ENCODE results near the gene HNRNPH3. TPM values are rescaled to one million over a fixed set of nuclear protein-coding genes. Genes with fewer than 3 reads are reported as not detected.
"Not testable (repeated sequence)": the region's sequence is repeated elsewhere in the genome, so short reads cannot be mapped to it uniquely, and the experiment has no call there.

Gene HNRNPH3
- total RNA-seq (2014; rRNA removed; shearing (Covaris generic)), result 17.6 and 20.9 TPM in 2 replicates
- 291 and 302 TPM in 2 replicates for polyA plus RNA-seq (2015; cell fraction: cytosol; rRNA removed)
- 242 and 256 TPM in 2 replicates for polyA plus RNA-seq (2015; cell fraction: nucleus; rRNA removed)

DNA sequence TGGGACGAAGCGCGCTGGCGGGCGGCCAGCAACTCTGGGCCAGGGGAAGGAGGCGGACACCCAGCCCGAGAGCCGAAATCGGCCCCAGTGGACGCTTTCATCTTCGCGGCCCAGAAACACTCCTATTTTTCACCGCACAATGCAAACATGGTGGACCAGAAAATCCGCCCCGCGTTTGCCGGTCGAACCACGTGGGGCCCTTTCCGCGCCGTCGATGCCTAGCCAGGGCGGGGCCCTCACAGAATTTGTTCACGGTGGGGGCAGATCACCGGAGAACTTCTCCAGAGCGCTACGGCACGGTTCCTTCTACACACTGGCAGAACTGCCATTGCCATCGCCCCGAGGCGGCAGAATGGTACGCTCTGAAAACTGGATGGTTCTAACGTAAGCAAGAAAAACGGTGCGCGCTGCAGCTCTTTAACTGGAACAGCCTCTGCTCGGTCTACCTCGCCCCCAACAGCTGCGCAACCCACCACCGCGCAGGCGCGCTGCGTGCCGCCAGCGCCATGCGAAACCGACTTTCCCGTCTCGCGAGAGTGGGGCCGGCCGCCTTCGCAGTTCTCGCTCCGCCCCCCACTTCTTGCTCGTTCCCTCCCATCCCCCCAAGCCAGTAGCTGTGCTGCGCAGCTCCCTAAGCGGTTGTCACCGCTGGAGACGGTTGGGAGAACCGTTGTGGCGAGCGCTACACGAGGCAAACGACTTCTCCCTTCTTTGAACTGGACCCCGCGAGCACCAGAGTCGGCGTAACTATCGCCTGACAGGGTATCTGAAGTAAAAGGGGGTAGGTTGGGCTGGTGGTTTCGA is at the start of gene HNRNPH3:
HNRNPH3 (plus strand) TSS at position 610 of the 804 bp plus-strand sequence. CDS start 5,158 bp downstream, outside the sequence.
- DNase-seq (ENCODE audit: low read depth), result peak; percentile 94

- DNase-seq (ENCODE audit: low read depth), result no peak
Measured at GRCh38 chr10:68284062-68285001, 47.5 kb upstream of the HNRNPH3 start.

DNA sequence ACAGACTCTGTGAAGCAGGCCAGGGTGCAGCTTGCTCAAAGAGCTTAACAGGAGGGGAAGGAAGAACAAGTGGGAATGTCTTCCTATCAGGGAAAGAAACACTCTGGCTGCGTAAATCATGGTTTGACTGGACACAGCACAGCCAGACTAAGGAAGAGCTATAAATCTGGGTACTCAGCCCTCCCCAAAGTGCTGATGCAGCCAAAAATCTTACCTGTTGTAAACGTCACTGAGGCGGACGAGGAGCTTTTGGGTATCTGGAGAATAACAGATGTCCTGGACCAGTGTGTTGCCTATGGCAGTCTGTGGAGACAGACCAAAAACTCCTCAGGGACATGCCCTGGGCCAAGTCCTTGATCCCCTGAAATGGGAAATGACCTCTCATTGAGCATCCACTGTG is 43.1 kb upstream of the HNRNPH3 start:
- no peak for DNase-seq (ENCODE audit: low read depth)

GRCh38 chr10:68290736-68291135 is 41.1 kb upstream of the HNRNPH3 start:
- no peak for DNase-seq (ENCODE audit: low read depth)

DNA sequence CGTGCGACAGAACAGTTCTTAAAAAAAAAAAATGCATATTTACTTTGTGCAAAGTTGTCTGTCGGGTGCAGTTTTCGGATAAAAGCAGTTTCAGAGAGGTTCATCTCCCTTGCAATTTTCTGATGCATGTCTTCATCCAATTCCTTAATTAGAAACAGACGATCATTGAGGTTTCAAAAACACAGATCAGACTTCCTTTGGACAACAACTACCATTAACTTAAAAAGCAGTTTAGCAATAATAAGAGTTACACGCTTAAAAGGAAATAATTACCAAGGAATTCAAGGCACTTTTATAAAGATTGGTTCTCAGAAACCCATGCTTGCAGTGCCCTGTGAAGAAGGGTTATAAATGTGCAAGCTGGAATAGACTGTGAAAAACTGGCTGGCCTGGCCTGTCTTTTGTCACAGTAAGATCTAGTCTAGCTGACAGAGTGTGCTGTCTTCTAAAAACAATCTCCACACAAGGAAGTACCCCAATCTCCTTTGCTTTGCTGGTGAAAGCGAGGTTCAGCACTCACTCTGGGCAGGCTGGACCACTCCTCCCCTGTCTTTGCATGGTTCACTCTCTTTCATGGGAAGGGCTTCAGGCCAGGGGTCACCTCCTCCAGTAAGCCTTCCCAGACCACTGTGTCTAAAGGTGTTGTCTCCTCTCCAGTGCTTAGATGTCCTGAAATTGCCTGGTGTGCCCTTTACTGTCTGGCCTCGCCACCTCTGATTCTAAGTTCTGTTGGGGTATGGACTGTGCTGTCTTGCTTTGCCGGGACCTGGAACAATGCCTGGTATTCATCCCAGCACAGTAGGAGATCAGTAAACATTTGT is 34.8 kb upstream of the HNRNPH3 start:
- no peak for DNase-seq (ENCODE audit: low read depth)

GRCh38 chr10:68301301-68301700 is 30.6 kb upstream of the HNRNPH3 start:
- no peak for DNase-seq (ENCODE audit: low read depth)

GRCh38 chr10:68301790-68302502 is 29.9 kb upstream of the HNRNPH3 start:
- peak; percentile 46 for DNase-seq (ENCODE audit: low read depth)

GRCh38 chr10:68302503-68302823 is 29.4 kb upstream of the HNRNPH3 start:
- DNase-seq (ENCODE audit: low read depth), result no peak

GRCh38 chr10:68302871-68303270 is 29.0 kb upstream of the HNRNPH3 start:
- no peak for DNase-seq (ENCODE audit: low read depth)

GRCh38 chr10:68303849-68304412 is 27.9 kb upstream of the HNRNPH3 start:
- DNase-seq (ENCODE audit: low read depth), result no peak

DNA sequence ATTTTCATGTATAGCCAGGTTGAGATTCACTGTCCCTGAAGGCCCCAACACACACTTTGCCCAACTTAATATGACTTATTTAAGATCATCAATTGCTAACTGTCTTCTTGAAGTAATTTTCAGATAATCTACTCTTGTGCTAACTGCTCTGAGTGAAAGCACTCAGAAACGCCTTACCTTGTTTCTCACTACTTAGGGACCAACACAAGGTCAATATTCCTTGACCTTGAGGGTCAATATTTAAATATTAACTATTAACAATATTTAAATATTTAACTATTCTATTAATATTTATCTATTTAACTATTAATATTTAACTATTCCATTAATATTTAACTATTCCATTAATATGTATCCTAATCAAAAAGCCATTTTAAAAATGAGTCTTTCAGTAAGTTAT is 26.0 kb upstream of the HNRNPH3 start:
- DNase-seq (ENCODE audit: low read depth), result no peak

DNA sequence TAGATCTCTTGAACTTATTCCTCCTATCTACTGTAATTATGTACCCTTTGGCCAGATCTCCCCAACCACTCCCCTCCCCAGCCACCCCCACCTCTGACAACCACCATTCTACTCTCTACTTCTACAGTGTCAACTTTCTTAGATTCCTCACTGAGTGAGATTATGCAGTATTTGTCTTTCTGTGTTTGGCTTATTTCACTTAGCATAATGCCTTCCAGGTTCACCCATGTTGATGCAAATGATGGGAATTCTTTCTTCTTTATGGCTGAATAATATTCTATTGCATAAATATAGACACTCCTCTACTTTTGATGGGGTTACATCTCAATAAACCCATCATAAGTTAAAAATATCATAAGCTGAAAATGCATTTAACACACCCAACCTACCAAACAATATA is 21.3 kb upstream of the HNRNPH3 start:
- no peak for DNase-seq (ENCODE audit: low read depth)

DNA sequence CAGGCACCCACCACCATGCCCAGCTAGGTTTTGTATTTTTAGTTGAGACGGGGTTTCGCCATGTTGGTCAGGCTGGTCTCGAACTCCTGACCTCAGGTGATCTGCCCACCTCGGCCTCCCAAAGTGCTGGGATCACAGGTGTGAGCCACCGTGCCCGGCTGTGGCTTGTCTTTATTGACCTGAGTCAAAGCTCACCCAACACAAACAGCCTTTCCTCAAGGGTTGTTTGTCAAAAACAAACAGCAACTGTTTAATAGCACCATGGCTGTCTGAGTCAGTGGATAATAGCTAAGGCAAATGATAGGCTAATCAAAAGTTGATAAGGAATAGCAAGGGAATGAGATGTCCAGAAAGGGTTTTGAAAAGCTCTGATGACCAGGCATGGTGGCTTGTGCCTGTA is 16.9 kb upstream of the HNRNPH3 start:
- not testable (repeated sequence) for DNase-seq (ENCODE audit: low read depth)

DNA sequence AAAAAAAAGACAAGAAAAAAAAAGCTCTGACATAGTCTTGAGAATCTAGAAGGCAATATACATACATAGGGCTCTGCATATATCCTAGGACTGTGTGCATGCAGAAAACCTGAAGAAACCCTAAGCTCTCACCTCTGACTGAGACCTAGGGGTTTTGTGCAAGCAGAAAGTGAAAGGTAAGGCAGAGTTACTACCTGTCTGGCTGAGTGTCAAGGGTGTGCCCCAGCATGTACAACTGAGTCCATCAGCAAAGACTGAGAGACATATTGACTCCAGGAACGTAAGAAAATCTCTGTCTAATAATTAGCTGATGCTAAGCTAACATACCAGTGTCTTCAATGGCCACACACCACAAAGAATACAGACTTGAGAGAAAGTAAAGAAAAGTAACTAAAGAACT is 16.3 kb upstream of the HNRNPH3 start:
- no peak for DNase-seq (ENCODE audit: low read depth)

DNA sequence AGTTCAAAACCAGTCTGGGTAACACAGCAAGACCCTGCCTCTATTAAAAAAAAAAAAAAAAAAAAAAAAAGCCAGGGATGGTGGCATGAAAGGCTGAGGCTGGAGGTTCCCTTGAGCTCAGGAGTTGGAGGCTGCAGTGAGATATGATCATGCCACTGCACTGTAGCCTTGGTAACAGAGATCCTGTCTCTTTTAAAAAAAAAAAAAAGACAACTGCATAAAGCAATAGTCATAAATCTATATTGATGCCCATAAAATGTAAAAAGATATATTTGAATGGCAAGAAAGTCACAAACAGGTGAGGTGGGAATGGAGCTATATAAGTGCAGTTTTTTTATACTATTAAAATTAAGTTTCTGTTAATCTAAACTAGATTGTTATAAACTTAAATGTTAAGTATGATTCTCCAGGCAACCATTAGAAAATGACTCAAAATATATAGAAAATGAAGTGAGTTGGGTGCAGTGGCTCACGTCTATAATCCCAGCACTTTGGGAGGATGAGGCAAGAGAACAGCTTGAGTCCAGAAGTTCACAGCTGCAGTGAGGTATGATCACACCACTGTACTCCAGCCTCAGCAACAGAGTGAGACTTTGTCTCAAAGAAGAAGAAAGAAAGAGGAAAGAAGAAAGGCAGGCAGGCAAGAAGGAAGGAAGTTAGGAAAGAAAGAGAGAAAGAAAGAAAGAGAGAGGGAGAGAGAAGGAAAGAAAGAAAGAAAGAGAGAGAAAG is 13.4 kb upstream of the HNRNPH3 start:
- no peak for DNase-seq (ENCODE audit: low read depth)

GRCh38 chr10:68324396-68324795 is 7.5 kb upstream of the HNRNPH3 start:
- not testable (repeated sequence) for DNase-seq (ENCODE audit: low read depth)

DNA sequence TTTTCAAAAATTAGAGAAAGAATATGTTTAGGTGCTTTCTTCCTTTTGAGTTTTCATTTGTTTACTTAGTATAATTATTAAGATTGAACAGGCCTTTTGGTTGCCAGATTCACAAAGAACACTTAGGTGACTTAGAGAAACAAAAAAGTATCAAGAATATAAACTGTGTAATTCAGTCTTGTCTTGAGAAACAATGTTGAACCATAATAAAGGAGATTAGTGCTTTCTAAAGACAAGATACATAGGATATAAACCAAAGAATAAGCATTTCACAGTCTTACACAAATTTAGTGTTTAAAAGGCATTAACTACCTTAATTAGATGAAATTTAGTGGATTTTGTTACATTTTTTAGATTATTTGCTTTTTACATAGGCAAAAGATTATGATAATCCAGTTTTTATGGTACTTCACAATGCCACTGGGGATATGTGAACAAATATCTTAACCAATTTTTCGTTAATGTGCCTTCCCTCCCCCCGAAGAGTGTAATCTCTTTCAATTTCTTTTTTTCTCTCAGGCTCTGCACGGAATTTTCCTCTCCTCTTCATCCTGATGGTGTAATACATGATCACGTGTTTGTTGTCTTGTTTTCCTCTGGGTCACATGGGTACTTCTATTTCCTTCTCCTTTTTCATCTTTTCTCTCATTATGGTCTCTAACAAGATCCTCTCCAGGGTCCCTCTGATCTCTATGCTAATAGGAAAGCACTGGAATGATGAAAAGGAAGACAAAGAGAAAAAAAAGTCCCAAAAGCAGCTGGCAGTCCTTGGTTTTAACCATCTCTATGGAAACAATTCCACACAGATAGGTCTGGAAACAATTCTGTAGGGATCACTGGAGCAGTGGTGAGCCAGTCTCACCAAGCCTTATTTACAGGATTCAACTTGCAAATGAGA is 3.7 kb upstream of the HNRNPH3 start:
- no peak for DNase-seq (ENCODE audit: low read depth)

- DNase-seq (ENCODE audit: low read depth), result no peak
Measured at GRCh38 chr10:68329506-68329861, 2.4 kb upstream of the HNRNPH3 start.
